GM18526 (cell line): ENCODE measurements around the gene OR4K13.

ENCODE experiments used
- POLR2A ChIP-seq: IDR thresholded peaks from 3 replicates; pipeline ENCODE4 v1.6.1; 2011; ENCODE audit not compliant: insufficient read length; ENCODE audit errors: extremely low read depth

Gene OR4K13

GRCh38 chr14:20035938-20036337, at the start of gene OR4K13:
TSS of gene OR4K13 (minus strand) at chr14:20036038. CDS start at chr14:20034758, 1,280 bp downstream.
- no peak for TF ChIP-seq POLR2A

DNA sequence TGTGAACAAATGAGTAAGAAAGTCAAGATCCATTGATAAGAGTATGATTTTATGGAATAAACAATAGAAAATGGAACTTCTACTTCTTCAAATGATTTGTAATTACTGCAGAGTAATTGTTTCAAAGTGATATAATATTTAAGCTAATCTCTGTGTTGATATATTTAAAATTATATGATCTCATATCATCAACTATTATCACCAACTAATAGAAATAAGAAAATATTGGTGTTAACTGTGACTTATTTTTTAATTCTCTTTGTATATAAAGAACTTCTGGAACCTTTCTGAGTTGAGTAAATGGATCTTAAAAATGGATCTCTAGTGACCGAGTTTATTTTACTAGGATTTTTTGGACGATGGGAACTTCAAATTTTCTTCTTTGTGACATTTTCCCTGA, 23.9 kb upstream of the OR4K13 start, which contains the start of gene OR4L1:
TSS of gene OR4L1 (plus strand) at position 301 of the 400 bp plus-strand sequence. CDS start at position 301, 0 bp downstream.
- no peak for TF ChIP-seq POLR2A

GRCh38 chr14:20048202-20048601, 12.4 kb upstream of the OR4K13 start:
- no peak for TF ChIP-seq POLR2A

- no peak for TF ChIP-seq POLR2A
Observed at GRCh38 chr14:20044243-20044642, 8.4 kb upstream of the OR4K13 start.

GRCh38 chr14:20035449-20035848, 389 bp downstream of the OR4K13 start:
- no peak for TF ChIP-seq POLR2A

GRCh38 chr14:20031058-20031457, 4.8 kb downstream of the OR4K13 start:
- no peak for TF ChIP-seq POLR2A

DNA sequence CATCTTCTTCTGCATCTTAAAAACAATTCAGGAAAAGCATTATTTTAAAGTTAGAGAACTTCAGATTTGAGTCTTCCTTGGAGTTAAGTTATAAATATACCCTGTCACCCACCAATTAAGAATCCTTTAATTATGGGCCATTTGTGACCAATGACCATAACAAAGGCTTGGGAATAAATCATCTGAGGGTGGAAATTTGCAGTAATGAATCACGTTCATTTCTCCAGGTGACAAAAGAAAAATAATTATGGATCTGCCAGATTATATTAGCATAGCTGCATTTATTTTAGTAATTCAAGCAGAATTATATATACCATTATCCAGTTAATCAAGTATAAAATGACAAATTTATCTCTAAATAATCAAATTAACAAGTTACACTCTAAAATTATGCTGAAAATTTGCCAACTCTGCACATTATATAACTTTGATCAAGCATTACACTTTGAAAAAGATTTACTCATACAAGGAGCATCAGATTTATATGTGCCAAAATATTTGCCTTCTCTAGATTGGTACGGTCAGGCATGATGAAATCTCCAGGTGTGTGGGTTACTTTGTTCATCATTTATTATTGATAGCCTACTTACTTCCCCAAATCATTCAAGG, 16.5 kb downstream of the OR4K13 start, which contains the start of gene OR4K14:
TSS of gene OR4K14 (minus strand) at position 51 of the 609 bp plus-strand sequence. CDS start 4,114 bp downstream, outside the sequence.
- no peak for TF ChIP-seq POLR2A

DNA sequence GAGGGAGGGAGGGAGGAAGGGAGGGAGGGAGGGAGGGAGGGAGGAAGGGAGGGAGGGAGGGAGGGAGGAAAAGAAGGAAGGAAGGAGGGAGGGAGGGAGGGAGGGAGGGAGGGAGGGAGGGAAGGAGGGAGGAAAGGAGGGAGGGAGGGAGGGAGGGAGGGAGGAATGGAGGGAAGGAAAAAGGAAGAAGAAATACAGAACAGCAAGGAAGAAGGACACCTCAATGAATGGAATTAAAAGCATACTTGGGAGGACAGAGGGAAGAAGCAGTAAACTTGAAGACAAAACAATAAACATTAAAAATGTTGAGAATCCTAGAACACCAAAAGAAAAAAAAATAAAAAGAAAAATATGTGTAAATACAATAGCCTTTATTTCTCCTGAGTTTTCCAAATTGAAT, 27.7 kb downstream of the OR4K13 start:
- TF ChIP-seq POLR2A = no peak

DNA sequence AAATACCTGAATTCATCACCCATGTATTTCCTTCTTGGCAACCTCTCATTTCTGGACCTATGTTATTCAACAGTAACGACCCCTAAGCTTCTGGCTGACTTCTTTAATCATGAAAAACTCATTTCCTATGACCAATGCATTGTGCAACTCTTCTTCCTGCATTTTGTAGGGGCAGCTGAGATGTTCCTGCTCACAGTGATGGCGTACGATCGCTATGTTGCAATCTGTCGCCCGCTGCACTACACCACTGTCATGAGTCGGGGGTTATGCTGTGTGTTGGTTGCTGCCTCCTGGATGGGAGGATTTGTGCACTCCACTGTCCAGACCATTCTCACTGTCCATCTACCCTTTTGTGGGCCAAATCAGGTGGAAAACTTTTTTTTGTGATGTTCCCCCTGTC, 33.5 kb downstream of the OR4K13 start:
- TF ChIP-seq POLR2A = no peak

- no peak for TF ChIP-seq POLR2A
Observed at GRCh38 chr14:20001863-20002262, 34.0 kb downstream of the OR4K13 start, which contains the start of gene OR4Q2. TSS of gene OR4Q2 (plus strand) at chr14:20002163.

DNA sequence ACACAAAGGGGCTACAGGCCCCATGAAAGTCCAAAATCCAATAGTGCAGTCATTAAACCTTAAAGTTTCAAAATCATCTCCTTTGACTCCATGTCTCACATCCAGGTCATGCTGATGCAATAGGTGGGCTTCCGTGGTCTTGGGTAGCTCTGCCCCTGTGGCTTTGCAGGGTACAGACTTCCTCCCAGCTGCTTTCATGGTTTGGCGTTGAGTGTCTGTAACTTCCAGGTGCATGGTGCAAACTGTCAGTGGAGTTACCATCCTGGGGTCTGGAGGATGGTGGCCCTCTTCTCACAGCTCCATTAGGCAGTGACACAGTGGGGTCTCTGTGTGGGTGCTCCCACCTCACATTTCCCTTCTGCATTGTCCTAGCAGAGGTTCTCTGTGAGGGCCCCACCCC, 42.4 kb downstream of the OR4K13 start:
- no peak for TF ChIP-seq POLR2A
